H4 (cell line): ENCODE data around the gene CCDC102B. TPM values are rescaled to one million over a fixed set of nuclear protein-coding genes. Genes with fewer than 3 reads are reported as not detected.
"Not testable (repeated sequence)": the region's sequence is repeated elsewhere in the genome, so short reads cannot be mapped to it uniquely, and the experiment has no call there.

Experiments
- DNase-seq: peaks from one replicate; pipeline ENCODE4 v3.0.0-alpha.2; 2015; ENCODE audit warnings: low spot score
- total RNA-seq: library from RNA; depleted of rRNA; stranded (reverse); fragments of >200 nt; shearing (Covaris generic); gene quantifications from 2 replicates; pipeline ENCODE4 v1.2.3, GENCODE V29; 2014

The CCDC102B gene
- total RNA-seq, 1 experiment from 2014 or later = 11.0 TPM

DNA sequence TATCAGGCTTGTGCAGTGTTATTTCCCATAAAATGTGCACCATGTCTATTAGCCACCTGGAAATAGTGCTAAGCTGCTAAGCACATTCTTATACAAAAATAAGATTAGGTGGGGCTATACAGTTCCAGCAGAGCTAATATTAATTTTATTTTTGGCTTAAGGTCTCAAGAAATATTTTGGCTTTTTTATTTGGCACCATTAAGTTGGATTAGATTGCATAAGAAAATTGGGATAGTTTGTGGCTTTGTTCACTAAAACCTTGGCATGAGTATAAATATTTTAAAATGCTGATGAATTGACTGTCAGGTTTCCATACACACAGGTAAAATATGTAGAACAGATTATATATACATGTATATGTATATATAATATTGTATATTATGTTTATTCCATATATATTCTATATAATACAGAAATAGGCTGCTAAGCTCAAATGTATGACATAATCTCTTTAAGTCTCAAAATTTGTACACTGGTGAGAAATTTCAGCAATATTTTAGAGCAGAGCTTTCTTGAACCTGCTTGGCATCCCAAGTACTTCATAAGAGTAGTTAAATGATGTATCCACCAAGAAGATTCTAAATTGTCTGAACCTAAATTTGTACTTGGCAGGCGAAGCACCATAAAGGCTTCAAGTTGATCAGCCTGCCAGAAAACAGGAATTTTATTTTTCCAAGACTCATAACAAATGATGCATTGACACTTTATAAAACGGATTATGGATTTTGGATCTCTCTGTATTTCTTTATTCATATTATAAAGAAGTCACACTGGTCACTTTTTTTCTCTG is 32.6 kb downstream of the CCDC102B start:
- DNase-seq = no peak

DNA sequence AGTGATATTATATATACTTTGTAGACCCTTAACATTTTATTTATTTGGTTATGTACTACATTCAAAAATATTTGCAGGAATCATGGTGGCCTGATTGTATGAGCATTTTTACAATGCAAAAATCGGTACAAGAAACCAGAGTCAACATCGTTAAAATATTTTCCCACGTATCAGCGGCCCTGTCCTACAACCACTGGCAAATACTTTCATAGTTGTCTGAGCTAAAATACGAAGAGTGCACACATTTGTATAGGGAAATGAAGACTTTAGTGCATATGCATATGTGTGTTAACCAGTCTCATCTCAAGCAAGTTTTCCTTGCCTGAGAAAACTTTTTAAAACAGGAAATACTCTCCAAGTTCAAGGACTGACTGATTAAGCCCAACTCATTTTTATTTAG is 35.9 kb downstream of the CCDC102B start:
- no peak for DNase-seq

DNA sequence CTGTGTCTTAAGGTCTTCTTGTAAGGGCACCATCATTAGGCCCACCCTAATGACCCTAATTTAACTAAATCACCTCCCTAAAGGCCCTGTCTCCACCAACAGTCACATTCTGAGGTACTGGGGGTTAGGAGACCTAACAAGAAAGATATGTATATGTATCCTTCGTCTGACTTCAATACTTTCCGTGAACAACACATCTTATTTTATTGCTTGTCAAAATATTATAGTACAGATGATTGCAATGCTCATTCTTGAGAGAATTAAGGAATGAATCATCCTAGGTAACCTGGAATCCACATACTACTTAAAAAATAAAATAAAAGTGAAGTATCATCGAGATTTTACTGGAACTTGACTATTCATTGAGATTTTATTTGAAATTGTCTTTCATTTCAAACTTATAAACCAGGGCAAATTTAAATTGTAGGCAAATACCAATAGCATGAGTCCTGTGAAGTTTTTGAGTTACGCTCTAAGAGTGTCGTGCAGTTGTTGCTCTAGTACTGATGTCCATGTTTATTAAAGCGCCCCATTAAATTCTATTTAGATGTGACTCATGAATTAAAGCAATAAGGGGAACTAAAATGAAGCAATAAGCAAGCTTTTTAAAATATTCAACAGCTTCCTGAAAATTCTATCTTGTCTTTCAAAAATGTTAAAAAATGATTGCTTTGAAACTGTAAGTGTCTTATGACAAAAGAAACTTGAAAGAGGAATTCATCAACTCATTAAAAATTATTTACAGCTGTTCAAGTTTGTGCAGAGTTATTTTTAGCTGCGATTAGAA is 40.0 kb downstream of the CCDC102B start:
- DNase-seq = no peak

DNA sequence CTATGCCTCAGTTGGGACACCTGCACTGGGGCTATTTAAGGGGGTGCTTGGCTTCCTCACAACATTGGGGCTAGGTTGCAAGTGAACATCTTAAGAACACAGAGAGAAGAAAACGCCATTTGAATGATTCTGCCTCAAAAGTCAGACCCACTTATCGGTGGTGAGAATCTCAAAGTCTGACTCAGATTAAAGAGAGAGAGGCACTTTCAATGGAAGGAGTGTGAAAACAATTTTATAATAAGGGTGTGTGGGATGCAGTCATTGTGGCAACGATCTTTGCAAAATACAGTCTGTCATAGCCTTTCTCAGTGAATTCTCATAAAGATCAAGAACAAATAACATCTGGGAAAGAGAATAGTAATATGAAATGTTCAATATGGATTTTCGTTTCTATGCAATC is 41.8 kb downstream of the CCDC102B start:
- DNase-seq = no peak

DNA sequence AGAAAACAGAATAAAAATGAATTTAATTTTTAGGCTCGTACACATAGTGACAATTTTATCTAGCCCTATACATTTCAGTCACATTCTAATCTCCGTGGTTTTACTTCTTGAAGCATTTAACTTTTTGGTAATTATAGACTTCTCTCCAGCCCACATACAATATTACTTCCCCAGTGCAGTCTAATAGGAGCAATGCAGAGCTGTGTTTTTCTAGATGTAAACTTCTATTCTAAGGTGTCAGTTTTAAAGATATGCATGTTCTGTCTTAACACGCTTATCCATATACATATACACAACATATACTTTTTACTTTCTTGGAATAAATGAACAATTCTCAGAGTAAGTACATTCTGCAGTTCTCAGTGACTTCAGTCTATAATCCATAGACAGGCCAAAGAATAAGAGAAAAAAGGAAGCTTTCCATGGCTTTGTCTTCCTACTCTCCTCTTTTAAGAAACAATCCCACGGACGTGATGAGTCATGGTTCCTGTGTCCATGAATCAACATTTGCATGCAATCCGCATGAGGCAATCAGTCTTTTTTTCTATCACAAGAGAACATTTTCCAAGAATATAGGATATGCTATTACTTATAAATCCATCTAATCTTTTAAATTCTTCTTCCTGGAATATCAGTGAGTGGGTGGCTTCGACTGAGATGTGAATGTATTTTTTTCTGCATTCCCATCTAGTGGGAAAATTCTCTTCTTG is 42.8 kb downstream of the CCDC102B start:
- DNase-seq = peak; percentile 93

DNA sequence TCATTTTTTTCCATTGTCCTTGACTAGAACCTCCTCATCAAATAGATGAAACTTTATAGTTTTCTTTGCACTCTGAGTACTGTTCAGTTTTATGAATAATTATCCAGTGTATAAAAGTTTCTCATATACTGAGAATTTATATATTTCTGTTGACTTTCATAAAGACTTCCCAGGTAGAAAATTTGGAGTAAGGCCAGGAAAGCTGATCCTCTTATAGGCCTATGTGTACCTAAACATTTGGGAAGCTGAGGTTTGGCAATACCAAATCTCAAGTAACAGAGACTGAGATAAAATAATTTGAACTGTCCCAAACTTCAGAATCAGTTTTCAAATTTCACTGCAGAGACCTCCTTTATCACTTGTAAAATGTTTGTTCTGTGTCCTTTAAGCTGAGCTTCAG is 43.4 kb downstream of the CCDC102B start:
- no peak for DNase-seq

DNA sequence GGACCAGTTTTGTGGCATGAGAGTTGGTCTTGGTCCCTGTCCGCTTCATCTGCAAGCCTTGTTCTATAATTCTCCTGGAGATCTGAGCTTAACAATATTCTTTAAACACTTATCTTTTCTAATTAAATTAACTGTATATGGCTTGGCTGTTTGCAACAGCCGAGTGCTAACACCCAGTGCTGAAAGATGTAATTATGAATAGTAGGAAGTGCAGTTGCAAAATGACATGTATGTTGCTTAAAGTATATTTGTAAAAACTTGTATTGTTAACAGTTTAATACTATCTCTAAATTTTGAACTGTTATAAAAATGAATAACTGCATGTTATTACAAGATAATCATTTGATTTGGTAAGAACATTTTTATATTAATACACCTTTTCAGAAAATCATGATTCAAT is 45.1 kb downstream of the CCDC102B start:
- DNase-seq = no peak

DNA sequence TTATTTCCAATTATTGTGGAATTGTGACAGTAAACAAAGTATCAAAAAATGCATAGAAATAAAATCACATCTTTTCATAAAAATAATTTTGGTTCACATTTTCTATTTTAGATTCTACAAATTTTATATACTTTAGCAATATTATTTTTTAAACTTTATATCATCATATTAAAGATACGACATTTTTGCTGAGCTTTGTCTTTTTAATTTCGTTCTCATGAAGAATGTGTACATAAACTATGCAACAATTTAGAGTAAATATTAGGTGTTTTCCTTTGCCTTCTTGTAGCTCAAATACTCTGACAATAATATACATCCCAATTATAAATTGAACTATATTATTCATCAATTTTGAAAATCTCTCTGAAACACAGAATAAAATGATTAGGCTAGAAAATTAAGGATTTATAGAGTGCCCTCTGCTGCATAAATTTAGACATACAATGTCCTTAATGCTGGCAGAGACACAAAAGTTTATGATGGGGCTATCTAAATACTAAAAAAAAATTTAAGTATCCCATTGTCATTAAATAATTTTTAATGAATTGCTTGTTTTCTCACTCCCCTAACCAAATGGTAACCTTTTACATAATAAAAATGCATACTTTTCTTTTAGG is 45.7 kb downstream of the CCDC102B start:
- DNase-seq = no peak

DNA sequence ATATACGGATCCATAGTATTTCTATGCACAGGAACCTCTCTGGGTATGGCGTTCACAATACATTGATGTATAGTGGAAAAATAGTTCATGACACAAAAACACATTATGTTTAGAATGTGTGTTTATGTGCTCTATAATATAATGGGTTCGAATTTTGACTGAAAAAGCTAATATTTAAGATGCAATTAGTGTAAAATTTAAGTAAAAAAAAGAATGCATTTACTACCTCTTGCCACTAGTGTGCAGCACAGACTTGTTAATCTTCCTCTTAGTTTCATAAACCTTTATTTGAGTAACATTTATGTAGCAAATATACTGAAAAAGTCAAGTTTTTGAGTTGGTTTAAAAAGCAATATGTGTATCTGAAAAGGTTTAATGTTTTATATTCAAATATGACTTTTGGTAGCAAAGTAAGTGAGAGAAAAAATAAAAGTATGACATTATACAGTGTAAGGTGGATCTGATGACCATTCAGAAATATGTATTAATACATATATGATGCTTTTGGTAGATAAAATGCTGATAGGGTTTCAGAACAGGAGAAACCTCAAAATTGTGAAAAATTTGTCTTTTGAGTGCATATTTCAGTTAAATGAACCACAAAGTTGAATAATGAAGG is 49.4 kb downstream of the CCDC102B start:
- DNase-seq = peak; percentile 32

DNA sequence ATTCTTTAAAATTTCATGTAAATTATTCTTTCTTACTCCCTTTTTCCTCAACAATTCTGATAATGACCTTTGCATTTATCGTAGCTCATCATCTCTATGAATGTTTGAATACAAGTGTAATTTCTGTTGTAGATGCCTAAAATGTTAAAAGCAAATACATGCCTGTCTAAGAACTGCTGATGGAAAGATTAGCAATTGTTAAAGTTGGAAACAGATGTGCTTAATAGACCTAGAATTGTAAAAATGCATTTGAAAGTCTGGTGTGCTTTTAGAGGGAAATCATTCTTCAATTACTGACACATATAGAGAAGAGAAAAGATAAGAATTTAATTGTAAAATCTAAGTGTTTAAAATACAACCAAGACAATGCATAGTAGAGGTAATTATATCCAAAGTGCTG is 50.4 kb downstream of the CCDC102B start:
- DNase-seq = no peak

DNA sequence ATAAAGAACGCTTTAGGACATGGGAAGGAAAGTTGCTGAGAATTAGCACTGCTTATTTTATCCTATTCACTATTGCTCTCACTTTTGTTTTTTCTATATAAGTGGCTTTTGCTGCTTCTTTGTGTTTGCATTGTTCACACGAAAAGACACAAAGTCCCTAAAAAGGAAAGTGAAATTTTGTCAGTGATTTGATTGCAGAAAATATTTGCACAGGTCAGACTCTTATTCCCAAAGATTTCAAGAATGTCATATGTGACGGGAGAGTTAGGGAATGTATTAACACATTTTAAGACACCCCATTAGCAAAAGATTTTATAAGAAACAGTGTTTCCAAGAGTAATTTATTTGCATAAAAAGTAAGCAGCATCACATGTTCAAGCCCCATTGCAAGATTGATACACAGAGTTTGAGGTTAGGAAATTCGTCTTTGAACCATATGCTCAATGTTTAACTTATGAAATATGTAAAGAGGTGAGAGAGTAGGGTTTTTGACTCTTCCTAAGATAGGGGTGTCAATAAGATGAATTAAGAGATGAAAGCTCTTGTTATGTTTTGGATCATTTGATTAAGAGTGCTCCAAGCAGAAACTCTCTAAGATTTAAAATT is 57.0 kb downstream of the CCDC102B start:
- DNase-seq = no peak

DNA sequence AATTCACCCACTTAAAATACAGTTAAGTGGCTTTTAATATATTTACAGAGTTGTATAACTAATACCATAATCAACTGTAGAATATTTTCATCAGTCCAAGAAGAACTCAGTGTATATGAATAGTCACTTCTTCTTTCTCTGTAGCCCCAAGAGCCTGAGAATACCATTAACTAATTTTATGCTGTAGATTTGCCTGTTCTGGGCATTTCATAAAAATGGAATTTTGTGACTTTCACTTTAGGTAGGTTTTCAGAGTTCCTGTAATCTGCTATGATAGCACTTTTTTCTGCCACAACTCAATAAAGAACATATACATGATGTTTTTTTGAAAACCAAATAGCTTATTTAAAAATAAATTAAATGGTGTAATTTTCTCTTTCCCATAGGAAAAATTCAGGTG is 57.6 kb downstream of the CCDC102B start:
- no peak for DNase-seq

DNA sequence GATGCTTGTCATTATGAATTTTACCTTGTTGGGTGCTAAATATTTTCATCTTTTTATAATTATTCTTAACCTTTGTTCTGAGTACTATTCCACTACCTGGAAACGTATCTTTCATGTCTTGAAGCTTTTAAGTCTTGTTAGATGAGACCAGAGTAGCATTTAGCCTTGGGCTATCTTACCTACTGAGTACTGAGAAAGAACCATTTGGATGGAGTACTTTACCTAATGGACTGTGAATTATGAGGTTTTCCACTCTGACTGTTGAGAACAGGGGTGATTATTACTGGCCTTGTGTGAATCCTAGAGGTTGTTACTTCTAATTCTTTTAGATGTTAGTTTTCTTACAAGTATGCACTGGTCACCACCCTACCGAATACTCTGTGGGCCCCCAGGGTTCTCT is 63.5 kb downstream of the CCDC102B start:
- no peak for DNase-seq

DNA sequence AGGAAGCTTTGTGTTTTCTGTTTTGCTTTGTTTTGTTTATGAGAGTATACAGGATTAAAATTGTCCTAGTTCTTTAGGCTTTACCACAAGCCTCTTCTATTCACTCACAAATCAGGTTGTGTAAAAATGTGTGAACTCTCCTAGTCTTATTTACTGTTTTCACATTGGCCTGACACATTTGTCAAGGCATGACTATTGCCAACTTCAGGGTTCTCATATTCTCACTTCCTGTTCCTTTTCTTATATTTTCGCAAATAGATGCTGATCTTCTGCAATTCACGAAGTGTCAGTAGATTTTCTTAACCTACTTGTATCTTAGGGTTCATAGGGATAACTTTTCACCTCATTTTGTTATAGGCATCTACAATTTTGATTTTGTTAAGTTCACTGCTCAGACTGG is 67.1 kb downstream of the CCDC102B start:
- no peak for DNase-seq

DNA sequence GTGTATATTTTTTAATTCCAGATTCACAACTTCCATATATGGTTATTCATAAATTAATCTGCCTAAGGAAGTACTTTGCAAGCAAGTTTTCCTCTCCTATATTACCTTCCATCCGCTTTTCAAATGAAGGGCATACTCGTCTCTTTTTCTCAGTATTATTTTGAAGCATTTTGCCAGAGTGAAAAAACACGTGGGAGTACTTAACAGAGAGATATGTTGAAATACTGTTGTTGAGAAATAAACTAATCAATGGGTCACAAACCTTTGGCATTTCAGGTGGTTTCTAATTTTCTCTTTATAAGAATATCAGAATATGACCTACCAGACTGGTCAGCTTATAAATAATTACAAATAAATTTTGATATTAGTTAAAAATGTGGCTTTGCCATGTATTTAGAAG is 67.6 kb downstream of the CCDC102B start:
- no peak for DNase-seq

DNA sequence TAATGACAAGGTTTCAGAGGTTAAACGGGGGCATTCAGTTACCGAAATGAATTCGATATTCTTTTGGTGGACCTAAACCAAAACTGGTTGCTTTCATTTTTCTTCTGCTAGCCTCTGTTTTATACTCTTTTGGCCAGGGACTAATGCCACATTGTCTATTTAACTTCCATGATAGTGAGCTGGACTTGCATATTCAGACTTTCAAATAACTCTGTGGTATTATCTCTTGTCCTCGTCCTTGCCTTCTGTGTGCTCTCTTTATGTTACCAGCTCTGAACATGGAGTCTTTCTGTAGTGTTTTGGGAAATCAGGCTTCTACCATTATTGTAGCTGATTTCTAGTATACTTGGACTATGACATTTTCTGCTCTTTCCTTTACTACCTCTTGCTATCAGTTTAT is 75.1 kb downstream of the CCDC102B start:
- DNase-seq = no peak

DNA sequence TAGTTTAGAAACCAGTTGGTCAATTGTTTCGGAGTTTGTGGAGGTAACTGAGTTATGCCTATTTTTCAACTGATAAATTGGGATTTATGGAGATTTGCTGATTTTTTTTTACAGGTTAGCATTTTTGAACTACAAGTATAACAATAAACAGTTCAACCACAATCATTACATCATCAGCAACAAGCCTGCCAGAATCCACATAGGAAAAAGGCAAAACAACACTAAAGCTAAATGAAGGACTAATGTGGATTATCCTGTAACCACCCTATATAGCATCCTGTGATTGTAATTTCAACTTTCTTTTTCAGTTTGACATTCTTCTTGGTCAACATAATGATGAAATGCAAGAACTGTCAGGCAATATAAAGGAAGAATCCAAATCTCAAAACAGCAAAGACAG is 76.5 kb downstream of the CCDC102B start:
- peak; percentile 55 for DNase-seq

DNA sequence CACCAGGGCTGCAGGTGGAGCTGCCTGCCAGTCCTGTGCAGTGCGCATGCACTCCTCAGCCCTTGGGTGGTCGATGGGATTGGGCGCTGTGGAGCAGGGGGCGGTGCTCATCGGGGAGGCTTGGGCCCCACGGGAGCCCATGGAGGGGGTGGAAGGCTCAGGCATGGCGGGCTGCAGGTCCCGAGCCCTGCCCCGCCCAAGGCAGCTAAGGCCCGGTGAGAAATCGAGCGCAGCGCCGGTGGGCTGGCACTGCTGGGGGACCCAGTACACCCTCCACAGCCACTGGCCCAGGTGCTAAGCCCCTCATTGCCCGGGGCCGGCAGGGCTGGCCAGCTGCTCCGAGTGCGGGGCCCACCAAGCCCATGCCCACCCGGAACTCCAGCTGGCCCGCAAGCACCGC is 82.1 kb downstream of the CCDC102B start:
- not testable (repeated sequence) for DNase-seq

DNA sequence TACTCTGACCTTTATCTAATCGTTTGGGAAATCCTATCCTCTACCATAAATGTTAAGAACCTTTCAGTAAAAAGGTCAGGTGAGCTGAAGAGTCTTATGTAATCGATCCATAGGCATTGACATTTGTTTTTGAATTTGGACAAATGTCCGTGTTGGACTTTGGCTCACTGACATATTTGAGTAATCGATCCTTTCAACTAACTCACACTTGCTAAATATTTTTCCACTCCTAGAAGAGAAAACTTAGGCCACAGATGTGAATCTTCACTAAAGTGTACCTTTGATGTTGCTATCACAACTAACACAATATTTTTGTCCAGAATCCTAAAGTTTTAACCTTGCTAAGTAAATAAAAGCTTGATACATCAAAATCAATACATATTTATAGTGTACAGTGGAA is 89.5 kb downstream of the CCDC102B start:
- DNase-seq = no peak

DNA sequence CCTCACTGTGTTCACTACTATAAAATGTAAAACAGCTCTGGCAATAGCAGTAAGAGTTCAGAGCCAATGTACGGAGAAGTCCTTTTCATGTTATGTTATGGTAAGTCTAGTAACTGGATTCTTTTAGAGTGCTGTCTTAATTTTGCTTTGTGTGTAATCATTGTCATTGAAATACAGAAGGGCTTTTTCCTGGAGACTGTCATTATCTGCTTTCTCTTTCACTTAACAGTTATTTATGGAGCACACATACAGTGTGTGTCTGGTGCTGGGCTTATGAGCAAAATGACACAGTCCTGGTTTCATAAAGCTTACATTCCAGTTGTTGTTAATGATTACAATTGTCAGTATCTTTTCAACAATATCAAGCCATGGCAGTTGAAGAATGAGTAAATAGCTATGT is 95.5 kb downstream of the CCDC102B start:
- no peak for DNase-seq

DNA sequence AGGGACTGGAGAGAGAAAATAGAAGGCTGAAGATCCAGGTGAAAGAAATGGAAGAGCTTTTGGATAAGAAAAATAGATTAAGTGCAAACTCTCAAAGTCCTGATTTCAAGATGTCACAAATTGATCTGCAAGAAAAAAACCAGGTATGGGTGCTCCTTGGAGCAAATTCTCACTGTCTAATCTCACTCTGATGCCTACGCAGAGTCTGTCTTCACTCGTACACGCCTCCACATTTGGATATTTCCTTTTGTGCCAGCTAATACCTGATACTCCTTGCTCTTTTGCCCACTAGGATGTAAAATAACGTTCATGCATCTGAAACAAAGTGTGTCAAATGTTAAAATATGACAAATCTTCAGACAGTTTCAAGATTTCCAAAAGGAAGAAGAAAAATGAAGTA is 99.4 kb downstream of the CCDC102B start:
- DNase-seq = no peak
